Measurements from ENCODE around the gene IQCH. TPM values are rescaled to one million over a fixed set of nuclear protein-coding genes. Genes with fewer than 3 reads are reported as not detected.

Gene IQCH
- total RNA-seq, 1 donor from 2014 or later: 2.8 TPM

DNA sequence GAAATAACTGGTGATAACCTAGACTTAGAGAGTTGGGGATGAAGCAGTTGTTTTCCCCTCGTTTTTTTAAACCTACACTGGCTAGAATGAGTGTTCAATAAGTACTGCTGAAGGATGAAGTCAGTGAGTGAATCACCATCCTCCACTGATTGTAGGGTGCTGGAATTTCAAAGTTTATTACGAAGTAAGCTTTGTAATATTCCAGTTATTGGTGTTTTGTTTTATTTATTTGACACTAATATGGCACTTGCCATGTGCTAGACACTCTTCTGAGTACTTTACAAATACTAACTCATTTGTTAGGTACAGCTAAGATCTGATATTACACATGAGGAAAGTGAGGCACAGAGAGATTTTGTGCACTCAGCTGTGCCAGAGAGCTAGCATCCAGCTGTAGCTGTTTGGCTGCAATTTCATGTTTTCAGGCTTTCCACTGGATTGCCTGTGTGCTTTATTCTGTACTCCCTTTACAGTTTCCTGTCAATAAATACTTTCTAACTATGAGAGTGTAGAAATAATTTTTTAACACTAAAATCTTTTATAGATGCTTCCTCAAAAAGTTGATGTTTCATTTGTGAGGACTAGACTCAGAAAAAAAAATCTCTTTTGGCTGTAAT is 293.8 kb downstream of the IQCH start:
- TF ChIP-seq CTCF (conservative IDR thresholded peaks at IDR 0.05): no peak
- no peak for DNase-seq (ENCODE audit: low read depth, low spot score)
- H3K27ac Mint-ChIP-seq (ENCODE audit: unreplicated experiment): no peak overlapping the region
- peak overlapping the region; percentile 56 for H3K4me3 Mint-ChIP-seq
- no peaks in the 10 kb centered on the region for H3K9me3 Mint-ChIP-seq
- no peaks in the 10 kb centered on the region for H3K27me3 Mint-ChIP-seq (ENCODE audit: low read depth)
- peaks cover 3% of the 10 kb centered on the region for H3K36me3 Mint-ChIP-seq (ENCODE audit: low read depth)
- peaks cover 48% of the 10 kb centered on the region for H3K4me1 Mint-ChIP-seq

DNA sequence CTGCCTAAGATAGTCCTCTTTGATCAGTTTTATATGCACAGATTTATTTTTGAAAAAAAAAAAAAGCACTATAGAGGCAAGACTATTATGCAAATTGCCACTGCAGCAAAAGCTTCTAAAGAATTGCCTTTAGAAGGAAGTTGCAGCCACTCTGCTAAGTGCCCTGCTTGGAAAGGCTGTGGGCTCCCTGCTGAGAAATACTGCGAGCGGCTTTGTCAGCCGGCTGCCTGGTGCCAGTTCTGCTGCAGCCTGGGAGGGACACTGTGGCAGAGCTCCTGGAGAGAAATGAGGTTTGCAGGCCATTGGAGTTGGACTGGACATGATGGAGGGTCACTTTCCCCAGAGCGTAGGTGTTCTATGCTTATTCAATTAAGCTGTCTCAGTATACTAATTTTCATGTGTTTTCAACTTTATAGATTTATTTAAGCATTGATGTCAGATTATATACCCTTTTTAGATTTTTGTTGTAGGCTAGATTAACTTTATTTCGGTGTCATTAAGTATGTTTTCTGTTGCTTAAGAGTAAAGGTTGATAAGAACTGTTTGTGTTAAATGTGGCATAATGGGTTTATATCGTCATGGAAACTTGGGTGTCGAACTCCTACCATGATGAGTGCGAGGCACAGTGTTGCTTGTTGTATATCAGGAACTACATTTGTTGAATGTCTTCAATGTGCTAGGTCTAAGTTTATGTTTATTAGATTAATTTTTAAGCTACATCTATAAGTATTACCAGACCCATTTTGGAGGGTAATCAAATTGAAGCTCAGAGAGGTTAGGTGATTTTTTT is 294.5 kb downstream of the IQCH start:
- TF ChIP-seq CTCF (conservative IDR thresholded peaks at IDR 0.05): no peak
- Mint-ChIP-seq H3K27me3 (ENCODE audit: low read depth) (no peaks in the 10 kb centered on the region), H3K36me3 (ENCODE audit: low read depth) (peaks cover 3% of the 10 kb centered on the region), H3K9me3 (no peaks in the 10 kb centered on the region), H3K4me1 (peaks cover 41% of the 10 kb centered on the region), H3K4me3 (peak overlapping the region; percentile 56), H3K27ac (ENCODE audit: unreplicated experiment) (peak overlapping the region; percentile 84)
- peak; percentile 21 for DNase-seq (ENCODE audit: low read depth, low spot score)

GRCh38 chr15:67549736-67550135 is 295.1 kb downstream of the IQCH start:
- H3K36me3 Mint-ChIP-seq (ENCODE audit: low read depth): peaks cover 6% of the 10 kb centered on the region
- no peak for DNase-seq (ENCODE audit: low read depth, low spot score)
- H3K4me1 Mint-ChIP-seq: peaks cover 34% of the 10 kb centered on the region
- H3K27me3 Mint-ChIP-seq (ENCODE audit: low read depth): no peaks in the 10 kb centered on the region
- no peak overlapping the region for H3K27ac Mint-ChIP-seq (ENCODE audit: unreplicated experiment)
- no peak for TF ChIP-seq CTCF (conservative IDR thresholded peaks at IDR 0.05)
- H3K4me3 Mint-ChIP-seq: peak overlapping the region; percentile 51
- no peaks in the 10 kb centered on the region for H3K9me3 Mint-ChIP-seq

DNA sequence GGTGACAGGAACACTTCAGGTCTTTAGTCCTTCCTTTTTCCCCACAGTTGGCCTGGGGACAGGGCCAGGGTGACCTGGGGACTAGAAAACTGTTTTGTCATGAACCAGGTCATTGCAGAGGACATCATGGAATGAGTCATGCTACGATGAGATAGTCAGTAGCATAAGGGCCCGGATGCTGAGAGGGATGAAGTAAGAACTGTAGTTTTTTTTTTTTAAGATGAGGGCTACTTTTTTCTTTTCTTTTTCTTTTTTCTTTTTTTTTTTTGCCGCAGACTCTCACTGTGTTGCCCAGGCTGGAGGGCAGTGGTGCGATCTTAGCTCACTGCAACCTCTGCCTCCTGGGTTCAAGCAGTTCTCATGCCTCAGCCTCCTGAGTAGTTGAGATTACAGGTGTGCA is 295.9 kb downstream of the IQCH start:
- TF ChIP-seq CTCF (conservative IDR thresholded peaks at IDR 0.05): no peak
- H3K9me3 Mint-ChIP-seq: no peaks in the 10 kb centered on the region
- no peak for DNase-seq (ENCODE audit: low read depth, low spot score)
- peaks cover 28% of the 10 kb centered on the region for H3K4me1 Mint-ChIP-seq
- no peak overlapping the region for H3K27ac Mint-ChIP-seq (ENCODE audit: unreplicated experiment)
- H3K4me3 Mint-ChIP-seq: no peak overlapping the region
- peaks cover 9% of the 10 kb centered on the region for H3K36me3 Mint-ChIP-seq (ENCODE audit: low read depth)
- no peaks in the 10 kb centered on the region for H3K27me3 Mint-ChIP-seq (ENCODE audit: low read depth)

- H3K9me3 Mint-ChIP-seq: no peaks in the 10 kb centered on the region
- H3K4me1 Mint-ChIP-seq: peaks cover 28% of the 10 kb centered on the region
- no peak for DNase-seq (ENCODE audit: low read depth, low spot score)
- no peaks in the 10 kb centered on the region for H3K27me3 Mint-ChIP-seq (ENCODE audit: low read depth)
- TF ChIP-seq CTCF (conservative IDR thresholded peaks at IDR 0.05): no peak
- H3K36me3 Mint-ChIP-seq (ENCODE audit: low read depth): peaks cover 9% of the 10 kb centered on the region
- no peak overlapping the region for H3K4me3 Mint-ChIP-seq
- no peak overlapping the region for H3K27ac Mint-ChIP-seq (ENCODE audit: unreplicated experiment)
These were observed 296.7 kb downstream of the IQCH start for GRCh38 chr15:67551207-67551743.

Other genes with a start within 250 kb of the IQCH start
- 39.5 and 44.8 TPM in 2 replicates for gene SMAD3, start 189.2 kb upstream of the IQCH start, total RNA-seq
- 54.9 and 56.2 TPM in 2 replicates for gene AAGAB, start 125 bp upstream of the IQCH start, total RNA-seq

All from neural crest cell (in vitro differentiated cells).